Measurements from ENCODE around the gene SPATA31C1. TPM values are rescaled to one million over a fixed set of nuclear protein-coding genes. Genes with fewer than 3 reads are reported as not detected.

The SPATA31C1 gene
- total RNA-seq, 4 donors from 2014 or later, result not detected

- no peak overlapping the region for H3K4me3 ChIP-seq
- no peaks in the 10 kb centered on the region for H3K36me3 ChIP-seq
- no peak overlapping the region for H3K27ac ChIP-seq
- no peaks in the 10 kb centered on the region for H3K27me3 ChIP-seq
- H3K9me3 ChIP-seq, result no peaks in the 10 kb centered on the region
- no peaks in the 10 kb centered on the region for H3K4me1 ChIP-seq
- DNase-seq, result peak in 2 of 3 donors; percentile 29 to 38
- TF ChIP-seq CTCF (IDR thresholded peaks at IDR 0.05) (no peak), POLR2A (IDR thresholded peaks at IDR 0.05) (no peak)
These were observed 44.0 kb upstream of the SPATA31C1 start for GRCh38 chr9:87873607-87874303.

- Histone ChIP-seq H3K27me3 (no peaks in the 10 kb centered on the region), H3K4me1 (no peaks in the 10 kb centered on the region), H3K4me3 (no peak overlapping the region), H3K27ac (no peak overlapping the region), H3K36me3 (no peaks in the 10 kb centered on the region), H3K9me3 (no peaks in the 10 kb centered on the region)
- peak in 1 of 3 donors; percentile 14 for DNase-seq
- TF ChIP-seq CTCF (IDR thresholded peaks at IDR 0.05), result no peak
- TF ChIP-seq POLR2A (IDR thresholded peaks at IDR 0.05), result no peak
These were observed 43.5 kb upstream of the SPATA31C1 start for GRCh38 chr9:87874304-87874623.

GRCh38 chr9:87875060-87875459, 42.7 kb upstream of the SPATA31C1 start:
- Histone ChIP-seq H3K36me3 (no peaks in the 10 kb centered on the region), H3K4me3 (no peak overlapping the region), H3K4me1 (no peaks in the 10 kb centered on the region), H3K9me3 (no peaks in the 10 kb centered on the region), H3K27me3 (no peaks in the 10 kb centered on the region), H3K27ac (no peak overlapping the region)
- no peak for DNase-seq
- TF ChIP-seq POLR2A (IDR thresholded peaks at IDR 0.05) (no peak), CTCF (IDR thresholded peaks at IDR 0.05) (no peak)

- H3K4me1 ChIP-seq, result no peaks in the 10 kb centered on the region
- H3K27ac ChIP-seq, result no peak overlapping the region
- peak in 2 of 3 donors; percentile 14 to 29 for DNase-seq
- H3K27me3 ChIP-seq, result no peaks in the 10 kb centered on the region
- H3K9me3 ChIP-seq, result no peaks in the 10 kb centered on the region
- TF ChIP-seq CTCF (IDR thresholded peaks at IDR 0.05), result no peak
- no peak for TF ChIP-seq POLR2A (IDR thresholded peaks at IDR 0.05)
- H3K4me3 ChIP-seq, result no peak overlapping the region
- no peaks in the 10 kb centered on the region for H3K36me3 ChIP-seq
These were observed 41.8 kb upstream of the SPATA31C1 start for GRCh38 chr9:87875831-87876545.

GRCh38 chr9:87876708-87877107, 41.1 kb upstream of the SPATA31C1 start:
- Histone ChIP-seq H3K36me3 (no peaks in the 10 kb centered on the region), H3K4me3 (no peak overlapping the region), H3K9me3 (no peaks in the 10 kb centered on the region), H3K27ac (no peak overlapping the region), H3K4me1 (no peaks in the 10 kb centered on the region), H3K27me3 (no peaks in the 10 kb centered on the region)
- TF ChIP-seq CTCF (IDR thresholded peaks at IDR 0.05), result no peak
- TF ChIP-seq POLR2A (IDR thresholded peaks at IDR 0.05), result no peak
- DNase-seq, result peak in 1 of 3 donors; percentile 36
